Choroid plexus epithelial cell (primary cell): ENCODE results near the gene PLA2G2F.
A peak's percentile ranks its signal among the peaks of the same experiment; 100 is the strongest.

Experiments
- DNase-seq: peaks from one replicate; pipeline ENCODE4 v3.0.0-alpha.2; 2010; ENCODE audit warnings: low read depth
- H3K4me3 ChIP-seq: 2 replicates; pipeline ENCODE4 v1.5.1; 2011; ENCODE audit warnings: low read depth, mild to moderate bottlenecking, control low read depth, low read length, moderate library complexity
- CTCF ChIP-seq: conservative IDR thresholded peaks from 2 replicates; pipeline ENCODE4 v1.5.1; 2011; ENCODE audit warnings: low read depth, mild to moderate bottlenecking, control low read depth, inconsistent platforms, low read length, moderate library complexity

PLA2G2F gene

GRCh38 chr1:20190256-20191160, 51.4 kb downstream of the PLA2G2F start:
- no peak overlapping the region for H3K4me3 ChIP-seq
- DNase-seq = no peak
- TF ChIP-seq CTCF = no peak

- TF ChIP-seq CTCF = no peak
- no peak overlapping the region for H3K4me3 ChIP-seq
- DNase-seq = no peak
Measured at GRCh38 chr1:20191266-20191825, 52.2 kb downstream of the PLA2G2F start.

GRCh38 chr1:20192364-20192763, 53.2 kb downstream of the PLA2G2F start:
- no peak for TF ChIP-seq CTCF
- no peak overlapping the region for H3K4me3 ChIP-seq
- peak; percentile 22 for DNase-seq

DNA sequence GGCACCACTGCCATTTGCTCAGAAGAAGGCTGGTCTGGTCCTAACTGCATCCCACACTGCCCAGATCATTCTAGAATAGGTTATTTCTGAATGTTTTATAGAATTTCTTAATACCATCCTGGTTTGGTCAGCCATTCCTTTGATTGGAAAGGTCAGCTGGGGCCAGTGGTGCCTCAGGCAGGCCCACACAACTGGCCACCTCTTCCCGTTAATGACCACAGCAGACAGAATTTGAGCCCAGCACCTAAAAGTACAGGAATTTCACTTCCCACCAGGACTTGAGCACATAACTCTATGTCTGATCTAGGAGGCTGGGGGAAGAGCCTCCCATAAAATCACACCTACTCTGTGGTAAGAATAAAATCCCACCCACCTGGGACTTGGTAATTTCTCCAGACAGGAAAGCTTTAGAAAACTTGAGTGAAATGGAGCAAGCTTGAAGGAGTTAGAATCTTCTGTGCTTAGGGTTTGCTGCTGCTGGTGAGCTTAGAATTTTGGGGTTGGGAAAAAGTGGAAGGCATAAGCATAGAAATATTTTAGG, 53.8 kb downstream of the PLA2G2F start:
- TF ChIP-seq CTCF = no peak
- no peak overlapping the region for H3K4me3 ChIP-seq
- DNase-seq = no peak

- no peak overlapping the region for H3K4me3 ChIP-seq
- TF ChIP-seq CTCF = no peak
- DNase-seq = no peak
Measured at GRCh38 chr1:20194224-20194623, 55.1 kb downstream of the PLA2G2F start.

DNA sequence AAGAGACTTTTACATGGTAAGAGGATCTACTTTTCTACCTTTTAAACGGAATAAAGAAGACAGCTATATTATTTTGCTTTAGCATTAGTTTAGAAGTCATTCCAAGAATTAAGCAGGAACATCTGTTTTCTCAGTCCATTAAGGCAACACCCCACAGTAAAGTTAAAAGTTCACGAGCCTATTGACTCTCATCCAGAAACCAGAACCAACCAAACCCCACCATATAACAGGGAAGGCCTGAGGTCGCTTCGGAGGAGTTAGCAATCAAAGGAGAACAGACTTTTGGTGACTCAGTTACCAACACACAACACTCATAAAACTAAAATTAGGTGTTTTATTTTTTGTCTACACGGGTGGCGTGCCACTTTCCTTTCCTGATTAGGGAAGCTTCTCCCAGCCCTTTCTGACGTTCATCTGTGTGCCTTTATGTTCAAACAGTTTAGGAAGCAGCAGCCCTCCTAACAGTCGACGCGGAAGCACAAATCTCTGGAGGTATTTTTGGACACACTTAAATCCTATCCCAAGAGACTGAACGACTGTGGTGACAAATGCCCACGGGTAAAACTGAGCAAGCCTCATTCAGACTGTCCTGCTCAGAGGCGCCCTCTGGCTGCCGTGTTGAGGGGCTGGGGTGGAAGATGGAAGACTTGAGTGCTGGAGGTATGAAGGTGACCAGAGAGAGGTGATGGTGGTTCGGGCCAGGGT, 55.8 kb downstream of the PLA2G2F start:
- peak; percentile 94 for TF ChIP-seq CTCF
- DNase-seq = peak; percentile 64
- H3K4me3 ChIP-seq = no peak overlapping the region
